Esophagus squamous epithelium (tissue), 5 donors: ENCODE results near the gene PLEKHG3. TPM values are rescaled to one million over a fixed set of nuclear protein-coding genes. Genes with fewer than 3 reads are reported as not detected.

Experiments used
- DNase-seq: peaks from one replicate; lab custom pipeline; 2025; lab: John Stamatoyannopoulos, UW
- H3K27ac ChIP-seq, 4 donors: fragments of 200-600 bp; sonication (generic); one replicate each; pipeline ENCODE4 v1.5.1; 2016 to 2019; ENCODE audit warnings: mild to moderate bottlenecking in 1 of 4
- H3K27me3 ChIP-seq, 4 donors: fragments of 200-600 bp; sonication (generic); 1 replicate in 3 of 4; 2 replicates in 1 of 4; pipeline versions ENCODE4 v1.5.1 to v1.6.0; 2017 to 2021; ENCODE audit warnings: antibody characterized with exemption in 1 of 4
- H3K36me3 ChIP-seq, 3 donors: fragments of 200-600 bp; sonication (generic); one replicate each; pipeline ENCODE4 v1.5.1; 2016 to 2019
- H3K4me1 ChIP-seq, 3 donors: fragments of 200-600 bp; sonication (generic); one replicate each; pipeline ENCODE4 v1.5.1; 2017 to 2019
- H3K4me3 ChIP-seq, 4 donors: fragments of 200-600 bp; sonication (generic); 1 replicate in 3 of 4; 2 replicates in 1 of 4; pipeline ENCODE4 v1.5.1; 2016 to 2019; ENCODE audit warnings: mild to moderate bottlenecking in 2 of 4, moderate library complexity in 1 of 4
- H3K9me3 ChIP-seq, 3 donors: fragments of 200-600 bp; sonication (generic); one replicate each; pipeline ENCODE4 v1.5.1; 2016 to 2019
- POLR2A ChIP-seq, 4 donors: fragments of 450-650 bp; IDR thresholded peaks; one replicate each; pipeline ENCODE4 v1.6.1; 2017; ENCODE audit warnings: antibody characterized with exemption in 4 of 4, mild to moderate bottlenecking in 4 of 4, moderate library complexity in 3 of 4
- WGBS, 2 donors: methylation state at CpG; one replicate each; pipeline ENCODE4 v1.1.5; 2018; 5-methylcytosine and 5-hydroxymethylcytosine counted together
- intact Hi-C: fragments of 100-400 bp; cut with DNase I; formaldehyde crosslinking; loops from one replicate; pipeline ENCODE4 v1.15.0; 2022
- total RNA-seq, 4 donors: library from RNA; depleted of rRNA; stranded (reverse); fragments of >200 nt; gene quantifications; one replicate each; pipeline ENCODE4 v1.1.0, GENCODE V29; 2016
- TF ChIP-seq, protein P1 (sequence below), 6 experiments: fragments of 450-650 bp in 4 of 6; fragments of 200-600 bp in 2 of 6; sonication (generic) in 2 of 6; IDR thresholded peaks; one replicate each; pipeline ENCODE4 v1.5.1; 2016 to 2019; ENCODE audit warnings: antibody characterized with exemption in 6 of 6, mild to moderate bottlenecking in 4 of 6, moderate library complexity in 4 of 6
- donor health status: DM: yes; HTN: yes; CAD: no.

Gene PLEKHG3
- total RNA-seq, 4 donors from 2014 or later = 44.6 to 87.8 (median 60.8) TPM

DNA sequence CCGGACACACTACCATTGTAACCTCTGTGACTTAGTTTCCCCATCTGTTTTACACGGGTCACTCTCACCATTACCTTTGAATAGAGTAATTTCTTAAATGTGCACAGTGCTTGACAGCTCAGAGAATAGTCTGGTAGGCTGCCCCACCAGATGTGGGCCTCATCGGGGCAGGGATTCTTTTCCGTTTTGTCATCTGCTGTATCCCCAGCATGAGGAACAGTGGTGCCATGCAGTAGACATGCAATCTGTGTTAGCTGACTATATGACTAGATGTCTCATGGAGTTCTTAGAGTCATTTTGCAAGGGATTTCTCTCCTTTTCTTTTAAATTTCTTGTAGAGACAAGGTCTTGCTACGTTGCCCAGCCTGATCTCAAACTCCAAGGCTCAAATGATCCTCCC, 44.9 kb upstream of the PLEKHG3 start:
- Histone ChIP-seq H3K4me3 (no peak overlapping the region), H3K36me3 (no peaks in the 10 kb centered on the region), H3K27ac (no peak overlapping the region), H3K27me3 (no peaks in the 10 kb centered on the region), H3K9me3 (no peaks in the 10 kb centered on the region), H3K4me1 (peaks cover 5 to 21% (median 10%) of the 10 kb centered on the region in 3 donors)
- WGBS, 2 donors = 74 to 83% methylated on average over 4 to 5 of the region's 5 CpGs
- no peak for DNase-seq
- TF ChIP-seq, protein P1, sequence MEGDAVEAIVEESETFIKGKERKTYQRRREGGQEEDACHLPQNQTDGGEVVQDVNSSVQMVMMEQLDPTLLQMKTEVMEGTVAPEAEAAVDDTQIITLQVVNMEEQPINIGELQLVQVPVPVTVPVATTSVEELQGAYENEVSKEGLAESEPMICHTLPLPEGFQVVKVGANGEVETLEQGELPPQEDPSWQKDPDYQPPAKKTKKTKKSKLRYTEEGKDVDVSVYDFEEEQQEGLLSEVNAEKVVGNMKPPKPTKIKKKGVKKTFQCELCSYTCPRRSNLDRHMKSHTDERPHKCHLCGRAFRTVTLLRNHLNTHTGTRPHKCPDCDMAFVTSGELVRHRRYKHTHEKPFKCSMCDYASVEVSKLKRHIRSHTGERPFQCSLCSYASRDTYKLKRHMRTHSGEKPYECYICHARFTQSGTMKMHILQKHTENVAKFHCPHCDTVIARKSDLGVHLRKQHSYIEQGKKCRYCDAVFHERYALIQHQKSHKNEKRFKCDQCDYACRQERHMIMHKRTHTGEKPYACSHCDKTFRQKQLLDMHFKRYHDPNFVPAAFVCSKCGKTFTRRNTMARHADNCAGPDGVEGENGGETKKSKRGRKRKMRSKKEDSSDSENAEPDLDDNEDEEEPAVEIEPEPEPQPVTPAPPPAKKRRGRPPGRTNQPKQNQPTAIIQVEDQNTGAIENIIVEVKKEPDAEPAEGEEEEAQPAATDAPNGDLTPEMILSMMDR (IDR thresholded peaks at IDR 0.05) = no peak
- TF ChIP-seq POLR2A (IDR thresholded peaks at IDR 0.05) = no peak
- intact Hi-C loops = no loop called here

DNA sequence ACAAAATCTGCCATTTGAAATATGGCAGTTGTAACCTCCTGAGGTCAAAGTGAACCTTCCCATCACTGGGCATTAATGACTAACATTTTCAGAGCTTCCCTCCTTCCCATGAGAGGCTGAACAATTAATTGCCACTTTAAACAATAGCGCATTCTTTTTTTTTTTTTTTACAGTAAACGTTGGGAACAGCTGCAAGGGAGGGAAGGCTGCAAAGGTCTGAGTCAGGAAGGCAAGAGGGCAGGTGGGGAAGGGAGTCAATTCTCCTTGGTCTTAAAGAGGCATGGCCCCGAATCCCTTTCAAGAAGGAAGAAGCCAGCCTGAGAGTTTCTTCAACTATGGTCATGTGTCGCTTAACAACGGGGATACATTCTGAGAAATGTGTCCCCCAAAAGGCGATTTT, 41.0 kb upstream of the PLEKHG3 start:
- intact Hi-C loops = no loop called here

DNA sequence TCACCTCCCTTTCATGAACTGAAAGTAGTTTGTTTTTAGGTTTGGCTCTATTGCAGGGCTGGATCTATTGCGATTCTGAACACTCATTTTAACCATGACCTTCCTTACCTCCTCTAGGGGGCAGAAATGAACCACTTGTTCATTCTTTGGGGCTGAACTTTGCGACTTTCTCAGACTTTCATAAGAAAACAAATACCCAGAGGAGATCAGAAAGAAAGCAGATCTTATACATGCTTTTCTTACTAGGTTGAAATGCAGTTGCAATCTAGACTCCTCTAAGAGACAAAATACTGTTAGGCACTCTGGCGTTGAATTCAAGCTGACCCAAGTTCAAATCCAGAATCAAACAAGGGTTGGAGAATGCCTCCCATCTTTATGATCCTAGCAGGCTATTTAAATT, 32.6 kb upstream of the PLEKHG3 start:
- DNase-seq = no peak
- H3K27ac ChIP-seq = no peak overlapping the region
- H3K9me3 ChIP-seq = no peaks in the 10 kb centered on the region
- WGBS, 2 donors = 0 to 12% methylated on average over 3 of the region's 3 CpGs
- no peaks in the 10 kb centered on the region for H3K27me3 ChIP-seq
- TF ChIP-seq POLR2A (IDR thresholded peaks at IDR 0.05) = no peak
- TF ChIP-seq, protein P1 (IDR thresholded peaks at IDR 0.05) = peak; percentile 39 to 83 (median 72)
- H3K4me3 ChIP-seq = no peak overlapping the region
- peaks cover 15 to 63% (median 26%) of the 10 kb centered on the region in 3 donors for H3K4me1 ChIP-seq
- H3K36me3 ChIP-seq = no peaks in the 10 kb centered on the region
- intact Hi-C loops = loop anchor here (5.0 kb wide), 1 partner anchor 91 kb away; no protein-coding TSS in a partner anchor

More for the DNA sequence above, 41.0 kb upstream of the PLEKHG3 start:
- H3K27me3 ChIP-seq = no peaks in the 10 kb centered on the region
- no peak for DNase-seq
- H3K4me3 ChIP-seq = no peak overlapping the region
- H3K27ac ChIP-seq = no peak overlapping the region
- H3K4me1 ChIP-seq = peaks cover 0 to 7% (median 0%) of the 10 kb centered on the region in 3 donors
- WGBS, 2 donors = 65 to 72% methylated on average over 6 of the region's 6 CpGs
- no peaks in the 10 kb centered on the region for H3K9me3 ChIP-seq
- no peaks in the 10 kb centered on the region for H3K36me3 ChIP-seq
- TF ChIP-seq, protein P1 (IDR thresholded peaks at IDR 0.05) = no peak
- no peak for TF ChIP-seq POLR2A (IDR thresholded peaks at IDR 0.05)

DNA sequence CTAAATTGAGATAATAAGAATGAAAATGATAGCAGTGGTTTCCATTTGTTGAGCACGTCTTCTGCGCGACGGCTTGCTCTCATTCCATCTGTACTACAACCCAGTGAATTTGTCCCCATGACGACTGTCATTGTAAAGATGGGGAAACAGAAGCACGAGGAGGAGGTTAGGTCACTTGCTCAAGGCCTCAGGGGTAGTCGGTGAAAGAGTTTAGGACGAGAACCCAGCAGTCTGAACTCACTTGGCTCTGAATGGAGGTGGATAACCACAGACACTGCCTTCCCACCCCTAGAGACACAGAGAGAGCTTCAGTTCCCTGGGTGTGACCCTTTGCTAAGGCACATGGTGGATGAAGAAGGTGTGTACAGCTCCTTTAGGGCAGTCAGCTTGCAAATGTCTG, 30.9 kb upstream of the PLEKHG3 start:
- intact Hi-C loops = loop anchor here (5.0 kb wide), 1 partner anchor 89 kb away; no protein-coding TSS in a partner anchor
- peak overlapping the region; percentile 47 to 75 (median 61) for H3K27ac ChIP-seq

DNA sequence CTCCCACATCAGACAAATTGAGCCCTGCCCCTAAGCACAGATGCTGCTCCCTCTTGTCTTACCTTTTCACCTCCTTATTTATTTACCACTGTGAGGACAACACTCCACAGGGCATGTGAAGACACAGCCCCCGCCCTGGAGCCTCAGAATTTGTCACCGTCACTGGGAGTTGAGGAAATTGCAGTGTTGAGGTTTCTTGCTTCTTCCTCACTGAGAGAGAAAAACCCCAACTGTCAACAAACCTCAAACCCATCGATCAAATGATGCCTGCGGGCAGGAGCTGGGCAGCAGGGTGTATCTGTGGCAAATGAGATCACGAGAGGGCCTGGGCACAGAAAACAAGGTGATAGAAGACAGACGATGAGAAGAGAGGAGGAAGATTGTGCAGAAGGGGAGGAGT, 30.5 kb upstream of the PLEKHG3 start:
- WGBS, 2 donors = 4 to 15% methylated on average over 5 to 6 of the region's 6 CpGs
- no peaks in the 10 kb centered on the region for H3K27me3 ChIP-seq
- no peaks in the 10 kb centered on the region for H3K9me3 ChIP-seq
- TF ChIP-seq, protein P1 (IDR thresholded peaks at IDR 0.05) = no peak
- no peak for TF ChIP-seq POLR2A (IDR thresholded peaks at IDR 0.05)
- peak overlapping the region; percentile 47 to 75 (median 61) for H3K27ac ChIP-seq
- H3K36me3 ChIP-seq = no peaks in the 10 kb centered on the region
- H3K4me1 ChIP-seq = peaks cover 15 to 63% (median 26%) of the 10 kb centered on the region in 3 donors
- no peak overlapping the region for H3K4me3 ChIP-seq
- no peak for DNase-seq
- intact Hi-C loops = loop anchor here (5.0 kb wide), 1 partner anchor 89 kb away; no protein-coding TSS in a partner anchor

More for the DNA sequence above, 30.9 kb upstream of the PLEKHG3 start:
- Histone ChIP-seq H3K4me3 (no peak overlapping the region), H3K9me3 (no peaks in the 10 kb centered on the region), H3K4me1 (peaks cover 15 to 62% (median 26%) of the 10 kb centered on the region in 3 donors), H3K27me3 (no peaks in the 10 kb centered on the region), H3K36me3 (no peaks in the 10 kb centered on the region)
- WGBS, 2 donors = 69 to 81% methylated on average over 8 of the region's 8 CpGs
- DNase-seq = no peak
- TF ChIP-seq, protein P1 (IDR thresholded peaks at IDR 0.05) = no peak
- no peak for TF ChIP-seq POLR2A (IDR thresholded peaks at IDR 0.05)
